PC-9 (cell line): ENCODE measurements around the gene MYO19. TPM values are rescaled to one million over a fixed set of nuclear protein-coding genes. Genes with fewer than 3 reads are reported as not detected.

Experiments used
- BruUV-seq: library from RNA; stranded (reverse); fragments of 400-500 nt; replicated peaks from 2 replicates; lab custom pipeline; 2021; lab: Mats Ljungman, UMichigan
- CTCF ChIA-PET: fragments of 300-600 bp; sonication (Branson Sonifier 250); formaldehyde crosslinking; loops from one replicate; lab custom pipeline; 2022; ENCODE audit warnings: antibody characterized with exemption; lab: Charles Lee
- POLR2A ChIA-PET: fragments of 300-600 bp; sonication (Branson Sonifier 250); formaldehyde crosslinking; loops from one replicate; lab custom pipeline; 2022; ENCODE audit warnings: antibody characterized with exemption; ENCODE audit not compliant: unreplicated experiment; lab: Charles Lee
- DNase-seq, 2 experiments: peaks; one replicate each; pipeline versions ENCODE4 v3.0.0 to v3.0.0-alpha.2; 2015 to 2022; ENCODE audit warnings: mixed read lengths in 1 of 2
- H2AFZ ChIP-seq: fragments of 200-600 bp; sonication (generic); 2 replicates; pipeline ENCODE4 v1.8.1; 2017; ENCODE audit warnings: antibody characterized with exemption
- H3F3A ChIP-seq: fragments of 200-600 bp; sonication (generic); 2 replicates; pipeline ENCODE4 v1.8.1; 2017; ENCODE audit warnings: antibody characterized with exemption, mild to moderate bottlenecking, low read depth; ENCODE audit not compliant: insufficient read depth
- H3K27ac ChIP-seq: fragments of 200-600 bp; sonication (generic); 2 replicates; pipeline ENCODE4 v1.6.1; 2016; ENCODE audit warnings: mixed run types
- H3K27me3 ChIP-seq: fragments of 200-600 bp; sonication (generic); 2 replicates; pipeline ENCODE4 v1.6.1; 2016; ENCODE audit warnings: low read depth, mixed run types; ENCODE audit not compliant: insufficient read depth
- H3K36me3 ChIP-seq: fragments of 200-600 bp; sonication (generic); 2 replicates; pipeline ENCODE4 v1.6.1; 2016; ENCODE audit warnings: low read depth, mixed run types
- H3K4me1 ChIP-seq: fragments of 200-600 bp; sonication (generic); replicated peaks from 2 replicates; pipeline ENCODE4 v1.6.1; 2016; ENCODE audit warnings: mixed run types; ENCODE audit not compliant: insufficient read depth
- H3K4me2 ChIP-seq: fragments of 200-600 bp; sonication (generic); 2 replicates; pipeline ENCODE4 v1.6.1; 2017; ENCODE audit warnings: mixed run types
- H3K4me3 ChIP-seq: fragments of 200-600 bp; sonication (generic); 2 replicates; pipeline ENCODE4 v1.6.1; 2016; ENCODE audit warnings: mixed run types
- H3K79me2 ChIP-seq: fragments of 200-600 bp; sonication (generic); 2 replicates; pipeline ENCODE4 v1.6.1; 2017; ENCODE audit warnings: low read depth, mixed run types
- H3K9me2 ChIP-seq: fragments of 200-600 bp; sonication (generic); 2 replicates; pipeline ENCODE4 v1.8.1; 2017; ENCODE audit warnings: mild to moderate bottlenecking; ENCODE audit not compliant: insufficient read depth
- H3K9me3 ChIP-seq: fragments of 200-600 bp; sonication (generic); 2 replicates; pipeline ENCODE4 v1.8.1; 2016; ENCODE audit warnings: low read depth; ENCODE audit not compliant: insufficient read depth
- H4K20me1 ChIP-seq: fragments of 200-600 bp; sonication (generic); 2 replicates; pipeline ENCODE4 v1.8.1; 2017; ENCODE audit not compliant: insufficient read depth
- CTCF ChIP-seq: fragments of 200-600 bp; sonication (generic); conservative IDR thresholded peaks from 2 replicates; pipeline ENCODE4 v1.6.1; 2017; ENCODE audit warnings: mixed run types, antibody characterized with exemption, mild to moderate bottlenecking, moderate library complexity
- EZH2 ChIP-seq: fragments of 200-600 bp; sonication (generic); IDR thresholded peaks from 2 replicates; pipeline ENCODE4 v1.8.0; 2017; ENCODE audit warnings: antibody characterized with exemption, low read depth
- intact Hi-C: fragments of 100-400 bp; cut with micrococcal nuclease; formaldehyde crosslinking; loops from one replicate; pipeline ENCODE4 v1.10.0; 2022; ENCODE audit not compliant: unreplicated experiment
- total RNA-seq: library from RNA; stranded (reverse); gene quantifications from 2 replicates; pipeline ENCODE4 v1.2.3, GENCODE V29; 2021

The MYO19 gene
- total RNA-seq, 1 experiment from 2014 or later: 110 TPM

DNA sequence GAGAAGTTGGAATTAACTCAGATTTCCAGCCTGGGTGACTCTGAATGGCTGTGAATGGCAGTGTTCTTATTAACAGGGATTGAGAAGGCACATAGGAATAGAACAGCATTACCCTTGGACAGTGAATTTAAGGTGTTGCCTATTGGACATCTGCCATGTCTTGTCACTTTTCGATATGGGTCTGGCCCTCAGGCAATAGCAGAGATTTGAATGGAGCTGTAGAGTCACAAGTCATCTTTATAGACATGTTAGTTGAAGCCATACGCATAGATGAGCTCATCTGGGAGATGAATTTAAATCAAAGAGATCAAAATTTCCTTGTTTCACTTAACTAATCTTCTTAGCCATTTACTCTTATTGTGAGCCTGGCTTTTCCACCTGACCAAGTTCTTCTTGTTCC is 42.1 kb upstream of the MYO19 start:
- no peaks in the 10 kb centered on the region for H3K4me1 ChIP-seq
- POLR2A ChIA-PET: no interaction called here
- H3K9me3 ChIP-seq: no peaks in the 10 kb centered on the region
- no peak overlapping the region for H3K4me2 ChIP-seq
- H3K27ac ChIP-seq: no peak overlapping the region
- H3K36me3 ChIP-seq: peaks cover 34% of the 10 kb centered on the region
- H3K79me2 ChIP-seq: peaks cover 11% of the 10 kb centered on the region; the same call in 1 of the 2 replicates
- no peaks in the 10 kb centered on the region for H3K9me2 ChIP-seq
- H3K4me3 ChIP-seq: no peak overlapping the region
- H4K20me1 ChIP-seq: peaks cover 39% of the 10 kb centered on the region
- no peaks in the 10 kb centered on the region for H3K27me3 ChIP-seq
- TF ChIP-seq CTCF (no peak), EZH2 (no peak)
- CTCF ChIA-PET: interaction anchor here (0.6 kb wide), 1 partner anchor 14 kb away, joined by 6 read pairs; no protein-coding TSS in a partner anchor
- intact Hi-C loops: no loop called here
- no TSS peak for BruUV-seq
- no peaks in the 10 kb centered on the region; the same call in 1 of the 2 replicates for H3F3A ChIP-seq
- H2AFZ ChIP-seq: no peak overlapping the region
- no peak for DNase-seq

- no TSS peak for BruUV-seq
- no peaks in the 10 kb centered on the region for H3K9me3 ChIP-seq
- no peak for TF ChIP-seq CTCF
- no peak for TF ChIP-seq EZH2
- H3K27me3 ChIP-seq: no peaks in the 10 kb centered on the region
- no peaks in the 10 kb centered on the region; the same call in 1 of the 2 replicates for H3F3A ChIP-seq
- H2AFZ ChIP-seq: no peak overlapping the region
- no peaks in the 10 kb centered on the region for H3K4me1 ChIP-seq
- no peak overlapping the region for H3K4me3 ChIP-seq
- H3K4me2 ChIP-seq: no peak overlapping the region
- POLR2A ChIA-PET: no interaction called here
- no peak for DNase-seq
- peaks cover 14% of the 10 kb centered on the region; the same call in 1 of the 2 replicates for H3K79me2 ChIP-seq
- intact Hi-C loops: no loop called here
- H3K9me2 ChIP-seq: no peaks in the 10 kb centered on the region
- peaks cover 32% of the 10 kb centered on the region for H3K36me3 ChIP-seq
- H4K20me1 ChIP-seq: peaks cover 38% of the 10 kb centered on the region
- CTCF ChIA-PET: no interaction called here
- H3K27ac ChIP-seq: no peak overlapping the region
Measured at GRCh38 chr17:36575028-36575427, 40.4 kb upstream of the MYO19 start.

DNA sequence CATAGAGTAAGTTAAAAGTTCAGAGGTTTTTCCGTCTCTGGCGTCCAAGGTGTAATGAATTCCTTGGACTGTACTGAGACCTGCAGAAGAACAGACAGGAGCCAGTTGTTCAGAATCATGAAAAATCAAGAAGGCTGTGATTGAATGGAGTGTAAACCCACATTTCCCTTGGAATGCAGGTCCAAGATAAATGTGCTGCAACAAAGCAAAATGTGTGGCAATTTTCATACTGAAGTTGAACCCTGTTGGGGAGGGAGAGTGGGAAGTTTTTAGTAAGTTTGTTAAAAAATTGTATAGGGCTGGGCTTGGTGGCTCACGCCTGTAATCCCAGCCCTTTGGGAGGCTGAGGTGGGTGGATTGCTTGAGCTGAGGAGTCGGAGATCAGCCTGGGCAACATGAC is 31.4 kb upstream of the MYO19 start:
- intact Hi-C loops: no loop called here
- Histone ChIP-seq H3K4me3 (no peak overlapping the region), H4K20me1 (no peaks in the 10 kb centered on the region; the same call in 1 of the 2 replicates), H3K36me3 (peaks cover 16% of the 10 kb centered on the region; the same call in 1 of the 2 replicates), H2AFZ (no peak overlapping the region), H3K9me3 (no peaks in the 10 kb centered on the region), H3K9me2 (no peaks in the 10 kb centered on the region), H3K27me3 (no peaks in the 10 kb centered on the region), H3K4me2 (no peak overlapping the region), H3K4me1 (no peaks in the 10 kb centered on the region), H3K27ac (no peak overlapping the region), H3F3A (no peaks in the 10 kb centered on the region), H3K79me2 (peaks cover 7% of the 10 kb centered on the region; the same call in 1 of the 2 replicates)
- POLR2A ChIA-PET: no interaction called here
- no peak for DNase-seq
- CTCF ChIA-PET: interaction anchor here (0.6 kb wide), 1 partner anchor 10 kb away, joined by 6 read pairs; no protein-coding TSS in a partner anchor
- no TSS peak for BruUV-seq
- TF ChIP-seq CTCF (no peak), EZH2 (no peak)
